NCI-H82 treated with DMSO at 0.1 percent for 48 hours (cell line): Measurements from ENCODE around the gene MID1.
"Not testable (repeated sequence)": the region's sequence is repeated elsewhere in the genome, so short reads cannot be mapped to it uniquely, and the experiment has no call there.

Experiments
- DNase-seq: peaks from one replicate; lab custom pipeline; 2025; ENCODE audit not compliant: unreplicated experiment; lab: John Stamatoyannopoulos, UW

Gene MID1

DNA sequence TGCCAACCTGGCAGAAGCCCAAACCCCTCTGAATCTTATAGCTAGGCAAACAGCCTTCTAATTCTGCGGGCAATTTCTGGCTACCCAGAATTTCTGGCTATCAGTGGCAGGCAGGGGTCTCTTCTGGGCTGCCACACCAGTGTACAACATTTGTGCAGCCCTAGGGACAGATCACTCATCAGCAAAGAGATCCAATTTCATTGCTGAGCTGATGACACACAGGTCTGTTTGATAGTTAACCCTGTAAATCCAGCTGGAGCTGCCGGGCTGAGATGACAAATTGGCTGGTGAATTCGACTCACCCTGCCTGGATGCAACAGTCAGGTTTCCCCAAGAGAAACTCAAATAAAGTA is 2.4 kb downstream of the MID1 start:
- DNase-seq, result no peak

DNA sequence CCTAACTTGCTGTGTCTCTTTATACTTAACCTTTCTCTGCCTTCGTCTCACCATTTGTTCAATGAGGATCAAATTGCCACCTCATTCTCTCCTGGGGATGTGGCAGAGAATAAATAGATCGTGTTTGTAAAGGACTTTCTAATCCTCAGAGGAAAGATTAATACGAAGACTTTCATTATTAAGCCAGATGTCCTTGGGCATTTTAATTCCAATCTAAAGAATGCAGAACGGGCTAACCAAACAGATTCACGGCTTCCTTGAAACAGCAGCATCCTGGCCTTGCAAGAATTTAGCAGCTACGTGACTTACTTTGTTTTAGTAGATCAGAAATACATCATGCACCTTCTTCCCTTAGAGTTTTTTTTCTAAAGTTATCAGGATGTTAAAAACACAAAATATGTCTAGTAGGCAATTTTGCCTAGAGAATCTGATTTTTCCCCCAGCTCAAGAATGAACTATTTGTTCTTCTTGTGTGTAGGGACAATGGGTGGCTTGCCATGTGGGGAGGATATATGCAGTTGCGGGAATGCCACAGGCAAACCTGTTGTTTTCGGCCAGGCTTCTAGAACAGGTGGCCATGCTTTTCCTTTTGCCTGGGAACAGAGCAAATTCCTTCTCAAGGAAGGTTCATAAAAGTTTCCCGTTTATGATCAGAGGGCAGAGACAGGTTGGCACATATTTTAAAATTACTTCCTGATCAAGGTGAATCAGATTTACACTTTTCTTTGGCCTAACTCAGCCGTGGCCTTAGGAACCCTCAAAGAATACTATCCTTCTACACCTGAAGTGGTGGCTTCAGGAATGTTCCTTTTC is 3.0 kb downstream of the MID1 start:
- peak; percentile 44 for DNase-seq

DNA sequence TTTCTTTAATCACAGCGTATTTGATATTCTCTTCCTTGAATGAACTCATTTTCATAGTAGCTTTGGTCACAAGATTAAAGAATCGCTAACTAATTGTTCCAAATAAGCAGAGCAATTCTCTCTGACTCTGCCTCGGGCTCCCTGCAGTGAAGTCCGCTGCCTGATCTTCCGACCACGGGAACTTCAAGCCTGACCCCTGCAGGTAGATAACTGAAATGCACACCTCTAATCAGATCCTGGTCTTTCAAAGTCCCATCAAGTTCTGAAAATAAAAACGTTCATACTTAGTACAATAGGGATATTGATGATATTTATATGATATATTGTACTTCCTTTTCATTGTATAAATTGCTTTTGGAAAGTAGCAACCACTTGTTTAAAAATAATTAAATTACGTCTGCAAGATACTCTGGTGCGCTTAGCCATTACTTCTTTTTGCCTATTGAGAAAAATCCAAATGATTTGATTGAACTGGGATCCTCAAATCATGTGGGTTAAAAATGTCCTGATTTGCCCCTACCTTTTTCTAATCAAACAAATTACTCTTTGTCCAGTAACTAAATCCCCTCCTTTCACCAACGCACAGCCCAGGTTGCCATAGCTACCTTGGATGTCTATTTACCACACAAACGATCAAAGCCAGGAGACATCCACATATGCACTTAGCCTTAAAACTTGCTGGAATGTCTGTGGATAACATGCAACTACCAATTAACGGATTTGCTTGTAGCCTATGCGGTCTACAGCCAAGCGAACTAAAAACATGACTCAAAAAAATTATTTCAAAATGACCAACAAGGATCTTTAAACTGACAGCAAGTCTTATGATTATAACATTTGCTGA is 4.2 kb downstream of the MID1 start:
- peak; percentile 6 for DNase-seq

GRCh38 chrX:10612215-10612614 is 8.2 kb downstream of the MID1 start:
- no peak for DNase-seq

DNA sequence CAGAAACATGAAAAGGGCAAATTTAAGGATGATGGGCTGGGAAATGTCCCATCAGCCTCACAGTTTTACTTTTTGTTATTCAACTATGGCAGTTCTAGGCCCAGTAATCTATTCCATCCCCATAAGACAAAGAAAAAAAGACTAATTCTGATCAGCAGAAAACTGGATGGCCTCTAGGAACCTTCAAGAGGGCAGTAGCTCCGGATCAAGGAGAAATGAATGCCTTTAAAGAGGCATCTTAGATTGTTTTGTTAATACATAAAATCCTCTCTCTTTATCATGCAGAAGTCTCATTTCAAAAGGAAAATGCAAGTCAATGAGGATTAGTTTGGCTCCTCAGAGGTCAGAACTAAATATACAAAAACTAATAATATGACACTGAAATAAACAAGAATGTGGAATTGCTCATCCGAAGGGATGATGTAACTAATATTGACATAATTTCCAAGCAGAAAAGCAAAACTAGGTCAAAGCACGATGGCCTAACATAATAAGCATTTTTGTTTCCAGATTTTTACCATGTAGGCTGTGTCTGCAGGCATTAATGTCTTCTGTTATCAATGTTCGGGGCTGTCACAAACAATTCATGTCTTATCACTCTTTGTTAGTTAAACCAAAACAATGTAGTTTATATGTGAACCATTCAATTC is 8.8 kb downstream of the MID1 start:
- DNase-seq, result no peak

GRCh38 chrX:10608099-10608498 is 12.3 kb downstream of the MID1 start:
- DNase-seq, result no peak

DNA sequence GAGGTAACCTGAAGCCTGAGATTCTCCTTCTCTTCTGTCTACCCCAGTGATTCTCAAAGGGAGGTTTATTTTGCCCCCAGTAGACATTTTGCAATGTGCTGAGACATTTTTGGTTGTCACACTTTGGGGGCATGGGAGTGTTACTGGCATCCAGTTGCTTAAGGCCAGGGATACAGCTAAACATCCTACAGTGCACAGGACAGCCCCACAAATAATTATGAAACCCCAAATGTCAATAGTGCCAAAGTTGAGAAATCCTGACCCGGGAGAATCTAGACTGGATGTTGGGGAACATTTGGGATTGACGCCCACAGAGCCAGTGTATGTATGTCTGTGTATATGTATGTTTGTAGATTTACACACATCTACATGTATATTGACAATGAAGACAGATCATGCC is 13.2 kb downstream of the MID1 start:
- DNase-seq, result no peak

DNA sequence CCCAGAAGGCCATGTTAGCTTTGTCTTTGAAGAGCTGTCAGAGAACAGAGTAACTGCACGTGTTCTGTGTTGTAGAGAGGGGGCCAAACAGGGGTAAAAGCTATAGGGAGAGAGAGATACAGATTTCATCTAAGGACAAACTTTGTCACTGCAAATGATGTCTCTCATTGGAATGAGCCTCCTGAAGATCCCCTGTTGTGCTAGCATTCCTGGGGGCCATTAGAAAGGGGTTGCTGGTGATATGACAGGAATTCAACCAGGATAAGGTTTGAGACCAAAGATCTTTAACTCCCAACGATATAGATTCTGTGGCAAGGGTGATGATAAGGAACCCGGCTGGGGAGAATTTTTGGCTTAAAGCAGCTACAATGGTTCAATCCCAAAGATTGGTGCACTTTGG is 16.8 kb downstream of the MID1 start:
- no peak for DNase-seq

DNA sequence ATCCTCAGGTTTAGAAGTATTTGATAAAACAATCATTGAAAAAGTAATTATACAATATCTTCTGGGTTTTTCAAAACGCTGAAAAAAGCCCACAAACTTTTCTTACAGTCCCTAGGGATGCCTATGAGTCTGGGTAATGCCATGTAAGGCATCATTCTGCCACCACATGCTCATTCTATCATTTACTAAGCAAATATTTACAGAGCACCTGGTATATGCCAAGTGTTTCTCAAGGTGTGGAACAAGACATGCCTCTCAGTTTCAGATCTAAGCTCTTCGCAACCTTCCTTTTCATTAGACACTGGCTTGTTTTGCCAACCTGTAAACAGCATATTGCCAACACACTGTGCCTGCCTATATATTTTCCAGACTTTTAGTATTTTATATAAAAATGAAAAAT is 17.7 kb downstream of the MID1 start:
- DNase-seq, result no peak

GRCh38 chrX:10600479-10600878 is 19.9 kb downstream of the MID1 start:
- no peak for DNase-seq

GRCh38 chrX:10598540-10598939 is 21.8 kb downstream of the MID1 start:
- DNase-seq, result no peak

GRCh38 chrX:10597871-10598270 is 22.5 kb downstream of the MID1 start:
- DNase-seq, result no peak

GRCh38 chrX:10591363-10592335 is 28.7 kb downstream of the MID1 start:
- DNase-seq, result no peak

GRCh38 chrX:10589787-10590186 is 30.6 kb downstream of the MID1 start:
- not testable (repeated sequence) for DNase-seq

GRCh38 chrX:10589098-10589497 is 31.3 kb downstream of the MID1 start:
- DNase-seq, result no peak

DNA sequence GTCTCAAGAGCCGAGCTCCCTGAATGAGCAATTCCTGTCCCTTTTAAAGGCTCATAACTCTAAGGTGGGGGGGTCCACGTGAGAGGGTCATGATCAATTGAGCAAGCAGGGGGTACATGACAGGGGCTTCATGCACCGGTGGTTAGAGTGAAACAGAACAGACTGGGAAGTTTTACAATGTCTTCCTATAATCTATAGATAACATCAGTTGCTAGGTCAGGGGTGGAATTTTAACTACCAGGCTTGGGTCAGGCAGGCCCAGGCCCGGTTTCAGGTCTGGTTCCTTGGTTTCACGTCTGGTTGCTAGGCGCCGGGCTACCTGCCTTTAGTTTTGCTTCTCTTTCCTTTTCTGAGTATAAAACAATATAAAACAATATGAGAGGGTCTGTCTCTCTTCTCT is 35.5 kb downstream of the MID1 start:
- not testable (repeated sequence) for DNase-seq

GRCh38 chrX:10582945-10583344 is 37.4 kb downstream of the MID1 start:
- no peak for DNase-seq

GRCh38 chrX:10582215-10582733 is 38.1 kb downstream of the MID1 start:
- no peak for DNase-seq

DNA sequence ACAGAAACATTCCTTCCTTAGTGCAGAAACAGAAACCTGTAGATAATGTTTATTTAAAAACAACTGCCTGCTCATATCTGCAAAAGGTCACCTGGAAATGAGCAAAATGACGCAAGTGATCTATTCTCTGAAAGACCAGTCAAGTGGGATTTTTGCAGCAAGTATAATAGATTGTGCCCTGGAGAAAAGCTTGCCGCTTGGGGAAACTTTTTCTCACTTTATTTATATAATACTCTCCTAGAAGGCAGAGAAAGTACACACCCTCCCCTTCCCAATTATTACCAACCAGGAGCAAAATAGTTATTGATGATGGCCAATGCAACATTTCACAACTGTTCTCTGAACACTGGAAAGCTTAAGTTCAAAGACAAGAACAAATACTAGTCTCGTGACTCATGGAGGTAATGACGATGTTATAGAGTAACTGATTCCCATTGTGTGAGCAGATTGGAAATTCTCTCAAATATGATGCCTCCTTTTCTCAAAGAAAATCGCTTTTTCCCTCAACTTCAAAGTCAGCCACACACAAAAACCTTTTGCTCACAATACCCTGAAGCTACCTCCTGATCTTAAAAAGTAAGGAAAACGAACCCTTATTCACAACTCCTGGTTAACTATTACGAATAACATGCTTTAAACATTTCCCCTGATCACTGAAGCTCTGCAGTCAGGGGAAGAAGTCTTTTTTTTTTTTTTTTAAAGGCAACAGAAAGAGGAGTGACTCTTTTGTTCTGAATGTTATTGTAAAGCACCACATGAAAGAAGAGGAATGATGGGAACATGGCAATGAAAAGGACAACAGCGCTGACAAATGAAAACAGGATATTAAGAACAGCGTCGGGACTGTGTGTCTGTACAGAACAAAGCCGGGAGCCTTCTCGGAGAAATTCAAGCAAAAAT is 41.0 kb downstream of the MID1 start:
- no peak for DNase-seq
